K562 (cell line): Measurements from ENCODE around the gene SLC52A1. TPM values are rescaled to one million over a fixed set of nuclear protein-coding genes. Genes with fewer than 3 reads are reported as not detected.

ENCODE experiments used
- ATAC-seq: fragments of 200-7000 bp; cut with Tn5 transposase; 3 replicates; pipeline ENCODE4 v1.9.1; 2020; ENCODE audit warnings: moderate library complexity
- BruUV-seq: library from RNA; stranded (reverse); fragments of 400-500 nt; replicated peaks from 2 replicates; lab custom pipeline; 2021; lab: Mats Ljungman, UMichigan
- CTCF ChIA-PET: fragments of 300-600 bp; formaldehyde crosslinking; extraction: SDS; loops from one replicate; lab custom pipeline; 2021; ENCODE audit warnings: low intra/inter-chr PET ratio; lab: Yijun Ruan, JAX
- POLR2A ChIA-PET: fragments of 300-600, 350-650 bp; sonication (Branson Sonifier 250); formaldehyde crosslinking; extraction: SDS; loops from one replicate; lab custom pipeline; 2021; ENCODE audit warnings: antibody characterized with exemption, inconsistent platforms; lab: Yijun Ruan, JAX
- DNase-seq, 4 experiments: peaks; one replicate each; pipeline versions ENCODE4 v3.0.0 to v3.0.0-alpha.2; 2011 to 2018; ENCODE audit warnings: low spot score in 3 of 4, mixed read lengths in 3 of 4; ENCODE audit errors: extremely low read depth in 1 of 4
- FAIRE-seq: peaks from 2 replicates; lab custom pipeline; 2011; peaks lifted over from hg19 to GRCh38; lab: Jason Lieb, UNC
- H2AFZ ChIP-seq: 2 replicates; pipeline ENCODE4 v1.6.0; 2011; ENCODE audit warnings: low read depth, low read length, control low read depth, inconsistent platforms
- H3K27ac ChIP-seq: fragments of 200-600 bp; 3 replicates; pipeline ENCODE4 v1.8.0; 2011; ENCODE audit warnings: low read depth, mild to moderate bottlenecking, control low read depth, inconsistent platforms, low read length, moderate library complexity, mixed read lengths; ENCODE audit errors: extremely low read depth
- H3K27me3 ChIP-seq, 2 experiments: fragments of 300-600 bp in 1 of 2; 2 replicates in 1 of 2; 3 replicates in 1 of 2; pipeline versions ENCODE4 v1.6.0 to v1.8.0; 2011; ENCODE audit warnings: inconsistent platforms in 2 of 2, low read length in 2 of 2, mild to moderate bottlenecking in 1 of 2, mixed read lengths in 1 of 2, moderate library complexity in 1 of 2; ENCODE audit not compliant: control insufficient read depth in 2 of 2, insufficient read depth in 2 of 2
- H3K36me3 ChIP-seq: fragments of 300-600 bp; 3 replicates; pipeline ENCODE4 v1.8.0; 2011; ENCODE audit warnings: mild to moderate bottlenecking, low read length, inconsistent platforms; ENCODE audit not compliant: control insufficient read depth, insufficient read depth
- H3K4me1 ChIP-seq, 2 experiments: fragments of 200-600 bp in 1 of 2; replicated peaks in 1 of 2; 2 replicates in 1 of 2; 3 replicates in 1 of 2; pipeline versions ENCODE4 v1.5.1 to v1.8.0; 2011; ENCODE audit warnings: inconsistent platforms in 2 of 2, low read length in 2 of 2, mild to moderate bottlenecking in 1 of 2, mixed read lengths in 1 of 2, moderate library complexity in 1 of 2; ENCODE audit not compliant: control insufficient read depth in 2 of 2, insufficient read depth in 2 of 2
- H3K4me2 ChIP-seq: 2 replicates; pipeline ENCODE4 v1.6.1; 2011; ENCODE audit warnings: low read length, control low read depth, inconsistent platforms, mixed read lengths; ENCODE audit not compliant: insufficient read depth
- H3K4me3 ChIP-seq: fragments of 200-600 bp; sonication (generic), shearing (Covaris generic); 2 replicates; pipeline ENCODE4 v1.5.1; 2016; ENCODE audit warnings: control low read depth, inconsistent platforms
- H3K79me2 ChIP-seq: fragments of 200-600 bp; 3 replicates; pipeline ENCODE4 v1.8.0; 2011; ENCODE audit warnings: low read length, inconsistent platforms; ENCODE audit not compliant: control insufficient read depth, insufficient read depth
- H3K9ac ChIP-seq, 2 experiments: 2 replicates each; pipeline versions ENCODE4 v1.6.0 to v1.6.1; 2011; ENCODE audit warnings: low read depth in 2 of 2, low read length in 2 of 2, control low read depth in 1 of 2, inconsistent platforms in 1 of 2, mild to moderate bottlenecking in 1 of 2, mixed read lengths in 1 of 2; ENCODE audit not compliant: insufficient read depth in 1 of 2
- H3K9me1 ChIP-seq: one replicate; pipeline ENCODE4 v1.6.0; 2011; ENCODE audit warnings: inconsistent platforms, mild to moderate bottlenecking, low read length, moderate library complexity; ENCODE audit not compliant: control insufficient read depth, insufficient read depth
- H3K9me3 ChIP-seq: replicated peaks from 2 replicates; pipeline ENCODE4 v1.5.1; 2011; ENCODE audit warnings: low read depth, low read length, inconsistent platforms; ENCODE audit not compliant: control insufficient read depth, insufficient read depth
- H4K20me1 ChIP-seq: replicated peaks from 2 replicates; pipeline ENCODE4 v1.6.1; 2011; ENCODE audit warnings: low read length, inconsistent platforms, mixed read lengths; ENCODE audit not compliant: control insufficient read depth, insufficient read depth
- CBFA2T3 ChIP-seq: fragments of 450-650 bp; IDR thresholded peaks from 2 replicates; pipeline ENCODE4 v1.6.1; 2017
- E2F3 ChIP-seq: fragments of 250-450 bp; sonication (Bioruptor Pico); IDR thresholded peaks from 2 replicates; pipeline ENCODE4 v1.4.0; 2020; ENCODE audit warnings: mild to moderate bottlenecking
- GABPA ChIP-seq: fragments of 200-800 bp; sonication (Bioruptor generic); conservative IDR thresholded peaks from 2 replicates; pipeline ENCODE4 v1.6.1; 2016; ENCODE audit warnings: low read depth, missing genetic modification characterization, missing compliant biosample characterization
- POLR2G ChIP-seq: fragments of 200-400 bp; formaldehyde crosslinking; IDR thresholded peaks from 2 replicates; pipeline ENCODE4 v1.6.1; 2017; ENCODE audit warnings: low read depth, mild to moderate bottlenecking, antibody characterized with exemption, low read length, moderate library complexity
- POLR3G ChIP-seq: IDR thresholded peaks from 2 replicates; pipeline ENCODE4 v1.6.1; 2011; ENCODE audit not compliant: insufficient read length, insufficient replicate concordance; ENCODE audit errors: extremely low read depth
- TCF15 ChIP-seq: fragments of 250-450 bp; sonication (Bioruptor Pico); IDR thresholded peaks from 2 replicates; pipeline ENCODE4 v1.8.0; 2022; ENCODE audit warnings: moderate library complexity, mild to moderate bottlenecking, inconsistent platforms
- TEAD2 ChIP-seq: fragments of 450-650 bp; IDR thresholded peaks from 2 replicates; pipeline ENCODE4 v1.6.1; 2016; ENCODE audit warnings: missing genetic modification characterization, control low read depth, missing compliant biosample characterization
- TGIF2 ChIP-seq: sonication (generic); formaldehyde crosslinking; IDR thresholded peaks from 2 replicates; pipeline ENCODE4 v1.8.1; 2022; ENCODE audit warnings: mild to moderate bottlenecking, missing genetic modification reagents, moderate library complexity
- THRAP3 ChIP-seq: fragments of 450-650 bp; IDR thresholded peaks from 2 replicates; pipeline ENCODE4 v1.6.1; 2016; ENCODE audit warnings: mild to moderate bottlenecking, inconsistent platforms, borderline replicate concordance
- ZBTB7A ChIP-seq: IDR thresholded peaks from 2 replicates; pipeline ENCODE4 v1.6.1; 2011; ENCODE audit warnings: low read depth, mild to moderate bottlenecking, low read length, moderate library complexity, borderline replicate concordance; ENCODE audit not compliant: control insufficient read depth
- ZNF253 ChIP-seq: fragments of 250-450 bp; sonication (Bioruptor Pico); conservative IDR thresholded peaks from 2 replicates; pipeline ENCODE4 v1.6.1; 2021; ENCODE audit warnings: mild to moderate bottlenecking
- ZNF75A ChIP-seq: fragments of 450-650 bp; formaldehyde crosslinking; IDR thresholded peaks from 2 replicates; pipeline ENCODE4 v1.4.0; 2020; ENCODE audit warnings: mild to moderate bottlenecking
- WGBS: fragments of 100-300 bp; shearing (Covaris generic); methylation state at CpG from one replicate; pipeline ENCODE4 v1.1.6; 2016; ENCODE audit warnings: low coverage, mixed read lengths; ENCODE audit not compliant: insufficient coverage; ENCODE audit errors: missing lambda C conversion rate; 5-methylcytosine and 5-hydroxymethylcytosine counted together
- in situ Hi-C: fragments of 300-500 bp; cut with MboI; formaldehyde crosslinking; loops from 4 replicates; pipeline ENCODE4 v1.15.0; 2018; ENCODE audit warnings: inconsistent platforms, mixed read lengths
- intact Hi-C: fragments of 100-400 bp; cut with micrococcal nuclease; formaldehyde crosslinking; loops from 2 replicates; pipeline ENCODE4 v1.14.2; 2022
- polyA plus RNA-seq, 8 experiments: library from polyadenylated mRNA; depleted of rRNA in 4 of 8; stranded (reverse) in 5 of 8; unstranded in 3 of 8; fragments of >200 nt; fragmentation: Nextera tagmentation in 2 of 8; fragmentation: Illumina TruSeq in 1 of 8; extraction: Ambion mirVana in 2 of 8; extraction: Trizol in 1 of 8; gene quantifications; 2 replicates each; pipeline versions ENCODE4 v1.2.1 to v1.2.3, GENCODE V29; 2011 to 2014; ENCODE audit warnings: inconsistent platforms in 1 of 8, missing spikeins in 1 of 8
- total RNA-seq, 7 experiments: library from RNA; depleted of rRNA in 6 of 7; stranded (reverse); fragments of >200 nt in 6 of 7; fragmentation: Illumina TruSeq in 2 of 7; extraction: Trizol in 2 of 7; gene quantifications; 2 replicates each; pipeline versions ENCODE4 v1.2.1 to v1.2.3, GENCODE V29; 2011 to 2021; ENCODE audit warnings: low replicate concordance in 1 of 7
- TF ChIP-seq, protein P1 (sequence below), 2 experiments: fragments of 450-650 bp in 1 of 2; sonication (generic) in 1 of 2; formaldehyde crosslinking in 1 of 2; IDR thresholded peaks in 1 of 2; conservative IDR thresholded peaks in 1 of 2; 2 replicates each; pipeline versions ENCODE4 v1.6.1 to v1.8.1; 2016 to 2023; ENCODE audit warnings: mild to moderate bottlenecking in 2 of 2, moderate library complexity in 2 of 2, inconsistent platforms in 1 of 2, missing genetic modification reagents in 1 of 2
- TF ChIP-seq, protein P2 (sequence below): fragments of 450-650 bp; IDR thresholded peaks from 2 replicates; pipeline ENCODE4 v1.6.1; 2018; ENCODE audit warnings: mild to moderate bottlenecking, low read depth; ENCODE audit not compliant: partially characterized antibody
- TF ChIP-seq, protein P3 (sequence below), 2 experiments: fragments of 250-450 bp in 1 of 2; fragments of 450-650 bp in 1 of 2; sonication (Bioruptor Pico) in 1 of 2; IDR thresholded peaks; 2 replicates each; pipeline versions ENCODE4 v1.6.1 to v1.8.0; 2016 to 2021; ENCODE audit warnings: mild to moderate bottlenecking in 2 of 2, moderate library complexity in 2 of 2, missing compliant biosample characterization in 1 of 2, missing genetic modification characterization in 1 of 2

SLC52A1 gene
- total and polyA plus RNA-seq, 9 of the 15 experiments (the other 6 are each of a cell fraction or from before 2014, with no cell fraction given), result 0.04 TPM; not detected in 8

GRCh38 chr17:5045496-5045895, 10.3 kb upstream of the SLC52A1 start:
- Histone ChIP-seq H3K4me1 (peaks cover 0 to 4% of the 10 kb centered on the region in 2 experiments; a peak in 2 of 5 replicates), H3K27me3 (no peaks in the 10 kb centered on the region; a peak in 1 of 5 replicates), H3K4me3 (no peak overlapping the region), H3K4me2 (no peak overlapping the region), H3K79me2 (no peaks in the 10 kb centered on the region), H3K9me1 (no peaks in the 10 kb centered on the region), H3K9me3 (no peaks in the 10 kb centered on the region), H2AFZ (no peak overlapping the region), H3K27ac (no peak overlapping the region), H3K9ac (no peak overlapping the region), H3K36me3 (no peaks in the 10 kb centered on the region), H4K20me1 (no peaks in the 10 kb centered on the region)
- BruUV-seq, result no TSS peak
- in situ Hi-C loops (no loop called here), intact Hi-C loops (no loop called here)
- WGBS, result 36% methylated on average over 6 of the region's 6 CpGs
- POLR2A ChIA-PET, result no interaction called here
- TF ChIP-seq, protein P1, sequence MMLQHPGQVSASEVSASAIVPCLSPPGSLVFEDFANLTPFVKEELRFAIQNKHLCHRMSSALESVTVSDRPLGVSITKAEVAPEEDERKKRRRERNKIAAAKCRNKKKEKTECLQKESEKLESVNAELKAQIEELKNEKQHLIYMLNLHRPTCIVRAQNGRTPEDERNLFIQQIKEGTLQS (IDR thresholded peaks at IDR 0.05), result no peak
- TF ChIP-seq, protein P1 (CRISPR knock-in tag; conservative IDR thresholded peaks at IDR 0.05), result no peak
- TF ChIP-seq TCF15, result no peak
- no peak for TF ChIP-seq POLR2G
- no peak for TF ChIP-seq TEAD2
- TF ChIP-seq, protein P2, sequence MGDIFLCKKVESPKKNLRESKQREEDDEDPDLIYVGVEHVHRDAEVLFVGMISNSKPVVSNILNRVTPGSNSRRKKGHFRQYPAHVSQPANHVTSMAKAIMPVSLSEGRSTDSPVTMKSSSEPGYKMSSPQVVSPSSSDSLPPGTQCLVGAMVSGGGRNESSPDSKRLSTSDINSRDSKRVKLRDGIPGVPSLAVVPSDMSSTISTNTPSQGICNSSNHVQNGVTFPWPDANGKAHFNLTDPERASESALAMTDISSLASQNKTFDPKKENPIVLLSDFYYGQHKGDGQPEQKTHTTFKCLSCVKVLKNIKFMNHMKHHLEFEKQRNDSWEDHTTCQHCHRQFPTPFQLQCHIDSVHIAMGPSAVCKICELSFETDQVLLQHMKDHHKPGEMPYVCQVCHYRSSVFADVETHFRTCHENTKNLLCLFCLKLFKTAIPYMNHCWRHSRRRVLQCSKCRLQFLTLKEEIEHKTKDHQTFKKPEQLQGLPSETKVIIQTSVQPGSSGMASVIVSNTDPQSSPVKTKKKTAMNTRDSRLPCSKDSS, result no peak
- no peak for TF ChIP-seq ZNF75A
- TF ChIP-seq, protein P3, sequence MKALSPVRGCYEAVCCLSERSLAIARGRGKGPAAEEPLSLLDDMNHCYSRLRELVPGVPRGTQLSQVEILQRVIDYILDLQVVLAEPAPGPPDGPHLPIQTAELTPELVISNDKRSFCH (CRISPR knock-in tag; IDR thresholded peaks at IDR 0.05), result no peak
- TF ChIP-seq, protein P3 (tag; IDR thresholded peaks at IDR 0.05), result no peak
- TF ChIP-seq GABPA (tag), result no peak
- TF ChIP-seq CBFA2T3, result no peak
- no peak for TF ChIP-seq ZBTB7A
- TF ChIP-seq TGIF2 (CRISPR knock-in tag), result no peak
- no peak for TF ChIP-seq THRAP3
- no peak for TF ChIP-seq POLR3G
- TF ChIP-seq E2F3 (CRISPR knock-in tag), result no peak
- no peak for TF ChIP-seq ZNF253 (CRISPR knock-in tag)
- FAIRE-seq, result no peak
- no peak for ATAC-seq
- DNase-seq, result no peak
- CTCF ChIA-PET, result interaction anchor here (0.7 kb wide), 1 partner anchor 1033 kb away, joined by 3 read pairs; no protein-coding TSS in a partner anchor
